ENCODE results near the gene TBX4.
A peak's percentile ranks its signal among the peaks of the same experiment; 100 is the strongest.
"Not testable (repeated sequence)": the region's sequence is repeated elsewhere in the genome, so short reads cannot be mapped to it uniquely, and the experiment has no call there.

The TBX4 gene

DNA sequence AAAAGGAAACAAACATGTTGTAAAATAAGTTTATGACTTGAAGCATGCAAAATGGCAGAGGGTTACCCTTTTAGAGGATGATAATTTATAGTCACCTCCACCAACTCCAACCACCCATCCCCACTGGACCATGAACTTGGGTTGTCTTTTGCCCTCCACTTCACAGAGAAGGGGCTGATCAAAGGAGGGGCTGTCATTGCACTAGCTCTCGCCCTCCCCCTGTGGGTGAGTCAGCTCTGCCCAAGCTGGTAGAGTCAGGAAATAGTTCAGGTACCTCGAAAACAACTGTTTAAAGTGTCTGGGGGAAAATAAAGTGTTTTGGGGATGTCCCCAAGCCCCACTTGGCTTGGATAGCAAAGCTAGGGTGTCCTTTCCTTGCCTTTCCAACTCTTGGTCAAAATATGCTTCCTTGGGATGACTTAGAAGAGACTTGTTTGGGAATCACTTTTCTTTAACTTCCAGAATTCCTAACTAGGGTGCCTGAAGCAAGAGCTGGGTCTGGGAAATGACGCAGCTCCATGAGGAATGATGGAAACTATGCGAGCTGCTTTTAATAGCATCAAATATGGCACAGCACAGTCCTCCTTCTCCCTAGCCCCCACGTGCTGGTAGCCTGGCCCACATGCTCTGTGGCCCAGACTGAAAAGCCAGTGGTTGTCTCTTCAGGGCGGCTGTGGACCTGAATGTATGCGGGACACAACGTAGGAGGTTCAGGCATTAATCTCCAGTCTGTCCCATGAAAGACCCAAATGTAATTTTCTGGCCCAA is 40.7 kb downstream of the TBX4 start:
- Histone ChIP-seq H3K27ac (ENCODE audit: low read depth, low read length) (peak overlapping the region; percentile 42), H3K27me3 (ENCODE audit: control insufficient read depth, insufficient read depth, low read length) (no peaks in the 10 kb centered on the region), H3K9ac (ENCODE audit: low read length) (no peak overlapping the region), H3K4me3 (ENCODE audit: low read length) (no peak overlapping the region), H3K36me3 (ENCODE audit: control insufficient read depth, insufficient read depth, low read length) (no peaks in the 10 kb centered on the region), H3K4me1 (ENCODE audit: control insufficient read depth, insufficient read depth, low read length) (no peaks in the 10 kb centered on the region)

DNA sequence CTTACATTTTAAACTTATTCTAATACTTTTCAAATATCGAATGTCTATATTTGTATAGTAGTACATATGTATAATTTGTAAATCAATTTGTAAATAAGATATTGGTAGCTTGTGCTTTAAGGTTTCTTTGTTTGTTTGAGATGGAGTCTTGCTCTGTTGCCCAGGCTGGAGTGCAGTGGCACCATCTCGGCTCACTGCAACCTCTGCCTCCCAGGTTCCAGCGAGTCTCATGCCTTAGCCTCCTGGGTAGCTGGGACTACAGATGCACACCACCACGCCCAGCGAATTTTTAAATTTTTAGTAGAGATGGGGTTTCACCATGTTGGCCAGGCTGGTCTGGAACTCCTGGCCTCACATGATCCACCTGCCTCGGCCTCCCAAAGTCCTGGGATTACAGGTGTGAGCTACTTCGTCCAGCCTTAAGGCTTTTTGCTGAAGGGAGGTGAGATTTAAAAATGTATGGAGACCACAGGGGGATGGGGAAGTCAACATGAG is 41.7 kb downstream of the TBX4 start:
- not testable (repeated sequence) for H3K4me1 ChIP-seq (ENCODE audit: control insufficient read depth, insufficient read depth, low read length); H3K27me3 ChIP-seq (ENCODE audit: control insufficient read depth, insufficient read depth, low read length); H3K27ac ChIP-seq (ENCODE audit: low read depth, low read length); H3K9ac ChIP-seq (ENCODE audit: low read length); H3K4me3 ChIP-seq (ENCODE audit: low read length); H3K36me3 ChIP-seq (ENCODE audit: control insufficient read depth, insufficient read depth, low read length)

DNA sequence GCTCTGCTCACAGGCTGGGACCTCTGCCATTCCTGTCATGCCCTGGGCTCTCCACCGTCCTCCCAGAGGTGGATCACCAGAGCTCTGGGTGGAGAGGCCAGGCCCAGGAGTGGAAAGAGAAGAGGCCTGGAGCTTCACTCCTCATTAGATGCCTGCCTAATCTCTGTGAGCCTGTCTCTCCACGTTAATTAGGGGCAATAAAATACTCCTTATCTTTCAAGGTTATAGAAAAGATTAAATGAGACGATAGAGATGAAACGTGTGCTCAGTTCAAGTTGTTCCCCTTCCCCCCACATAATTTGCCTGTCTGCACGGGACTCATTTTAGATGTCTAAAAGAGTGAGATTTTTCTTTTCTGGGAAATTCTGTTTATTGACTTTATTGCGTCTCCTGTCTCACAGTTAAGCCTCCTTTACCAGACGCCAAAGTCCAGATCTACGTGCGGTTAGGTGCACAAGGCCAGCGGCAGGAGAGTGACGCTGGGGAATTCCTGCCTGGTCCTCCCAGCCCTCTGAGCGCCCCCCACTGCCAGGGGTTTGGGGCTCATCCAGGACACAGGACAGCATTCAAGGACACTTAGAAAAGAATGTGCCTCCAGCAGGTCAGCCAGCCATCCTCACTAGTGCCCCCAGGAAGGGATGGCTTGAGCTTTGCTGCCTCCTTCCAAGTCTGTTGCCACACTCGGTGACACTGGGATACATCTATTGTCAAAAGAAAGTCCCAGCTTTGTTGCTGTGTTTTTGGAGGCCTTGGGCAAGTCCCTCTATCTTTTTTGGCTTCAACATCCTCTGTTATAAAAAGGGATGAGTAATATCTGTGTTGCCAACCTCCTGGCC is 42.3 kb downstream of the TBX4 start:
- no peak overlapping the region for H3K27ac ChIP-seq (ENCODE audit: low read depth, low read length)
- H3K9ac ChIP-seq (ENCODE audit: low read length): no peak overlapping the region
- H3K27me3 ChIP-seq (ENCODE audit: control insufficient read depth, insufficient read depth, low read length): no peaks in the 10 kb centered on the region

DNA sequence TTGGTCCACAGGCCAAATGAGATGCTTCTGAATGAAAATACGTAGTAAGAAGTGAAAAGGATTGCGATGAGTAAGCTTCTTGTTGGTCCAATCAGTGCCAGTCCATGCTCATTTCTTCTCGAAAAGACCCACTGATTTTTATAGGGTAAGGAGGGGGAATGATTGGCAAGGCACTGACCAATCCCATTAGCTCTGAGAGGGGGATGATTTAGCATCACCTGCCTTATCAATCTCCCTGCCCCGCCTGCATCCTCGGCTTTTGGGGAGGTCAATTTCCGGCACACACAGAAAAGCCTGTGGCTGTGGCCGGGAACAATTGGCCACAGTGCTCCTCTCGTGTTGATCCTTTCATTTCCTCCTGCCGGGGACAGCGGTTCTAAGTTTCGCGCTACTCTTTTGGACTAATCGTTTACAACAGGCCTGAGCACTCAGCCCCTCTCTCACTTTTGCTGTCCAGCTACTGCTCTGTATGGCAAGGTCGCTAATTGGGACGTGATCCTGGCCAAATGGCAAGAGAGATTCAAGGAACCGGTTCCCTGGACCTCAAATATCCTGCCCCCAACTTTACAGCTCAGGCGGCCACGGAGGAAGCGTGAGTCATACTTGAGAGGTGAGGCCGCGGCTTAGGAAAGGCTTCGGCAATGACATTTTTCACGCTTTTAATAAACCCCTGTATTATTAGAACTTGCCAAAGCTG is 43.1 kb downstream of the TBX4 start:
- no peak overlapping the region for H3K9ac ChIP-seq (ENCODE audit: low read length)
- no peaks in the 10 kb centered on the region for H3K4me1 ChIP-seq (ENCODE audit: control insufficient read depth, insufficient read depth, low read length)
- H3K27me3 ChIP-seq (ENCODE audit: control insufficient read depth, insufficient read depth, low read length): no peaks in the 10 kb centered on the region
- H3K36me3 ChIP-seq (ENCODE audit: control insufficient read depth, insufficient read depth, low read length): no peaks in the 10 kb centered on the region
- H3K4me3 ChIP-seq (ENCODE audit: low read length): no peak overlapping the region
- H3K27ac ChIP-seq (ENCODE audit: low read depth, low read length): no peak overlapping the region

More for the DNA sequence above, 42.3 kb downstream of the TBX4 start:
- H3K4me1 ChIP-seq (ENCODE audit: control insufficient read depth, insufficient read depth, low read length): no peaks in the 10 kb centered on the region
- no peaks in the 10 kb centered on the region for H3K36me3 ChIP-seq (ENCODE audit: control insufficient read depth, insufficient read depth, low read length)
- H3K4me3 ChIP-seq (ENCODE audit: low read length): no peak overlapping the region

DNA sequence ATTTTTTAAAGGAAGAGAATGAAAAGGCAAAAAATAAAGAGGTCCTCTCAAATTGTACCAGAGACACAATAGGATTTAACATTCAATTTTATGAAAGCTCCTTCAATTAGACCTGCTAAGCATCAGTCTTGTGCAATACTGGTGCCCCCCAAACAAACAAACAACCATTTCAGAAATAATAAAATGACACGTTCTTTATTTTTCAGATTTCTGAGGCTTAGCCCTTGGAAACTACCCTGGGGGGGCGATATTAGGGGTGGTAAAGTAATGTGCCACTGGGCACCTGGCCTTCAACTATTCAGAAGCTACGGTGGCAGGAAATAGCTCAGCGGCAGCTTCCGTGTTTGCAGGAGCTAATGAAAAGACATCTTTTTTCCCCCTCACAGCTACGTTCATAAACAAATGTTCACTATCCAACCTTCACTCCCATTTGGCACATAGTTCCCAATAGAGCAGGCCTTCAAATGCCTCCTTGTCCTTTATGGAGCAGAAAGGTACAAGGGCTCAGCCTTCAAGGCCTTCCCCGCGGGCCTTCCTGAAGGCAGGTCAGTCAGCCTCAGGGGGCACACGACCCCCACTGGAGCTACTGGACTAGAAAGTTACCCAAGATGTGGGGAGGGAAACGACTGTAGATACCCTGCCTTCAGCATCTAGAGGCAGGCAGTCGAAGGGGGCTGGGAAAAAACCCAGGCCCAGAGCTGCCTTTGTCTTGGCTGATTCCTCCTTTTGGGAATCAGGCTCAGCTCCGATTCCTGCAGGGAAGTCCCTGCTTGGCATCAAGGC is 44.1 kb downstream of the TBX4 start:
- Histone ChIP-seq H3K9ac (ENCODE audit: low read length) (no peak overlapping the region), H3K4me3 (ENCODE audit: low read length) (no peak overlapping the region), H3K4me1 (ENCODE audit: control insufficient read depth, insufficient read depth, low read length) (no peaks in the 10 kb centered on the region), H3K27me3 (ENCODE audit: control insufficient read depth, insufficient read depth, low read length) (no peaks in the 10 kb centered on the region), H3K27ac (ENCODE audit: low read depth, low read length) (no peak overlapping the region), H3K36me3 (ENCODE audit: control insufficient read depth, insufficient read depth, low read length) (no peaks in the 10 kb centered on the region)

DNA sequence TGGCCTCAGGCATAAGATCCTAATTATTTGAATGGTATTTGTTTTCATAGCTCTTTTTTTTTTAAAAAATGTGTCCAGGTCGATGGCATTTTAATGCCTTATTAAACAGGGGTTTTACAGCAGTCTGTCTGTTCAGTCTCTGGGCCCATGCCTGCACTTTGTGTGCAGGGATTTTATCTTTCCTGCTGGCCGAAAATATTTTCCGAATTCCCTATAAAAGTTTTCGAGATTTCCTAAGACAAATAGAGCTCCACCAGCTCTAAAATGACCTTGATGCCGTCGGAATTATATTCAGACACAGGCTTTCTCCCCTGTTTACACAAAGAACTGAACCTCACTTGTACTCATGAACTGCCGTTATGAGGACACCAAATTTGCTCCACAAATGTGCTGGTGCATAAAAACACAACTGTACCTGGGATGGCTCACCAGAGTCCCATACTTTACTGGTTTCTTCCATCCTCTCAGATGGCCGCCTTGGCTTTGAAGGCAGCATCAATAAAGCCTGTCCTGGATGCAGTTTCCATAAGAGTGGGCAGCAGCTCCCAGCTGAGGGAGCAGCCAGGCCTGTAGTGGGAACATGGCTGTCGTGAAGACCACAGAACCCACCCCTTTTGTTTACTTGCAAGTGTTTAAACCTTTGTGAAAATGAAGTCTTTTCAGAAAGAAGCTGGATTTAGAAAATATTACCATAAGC is 44.9 kb downstream of the TBX4 start:
- Histone ChIP-seq H3K9ac (ENCODE audit: low read length) (no peak overlapping the region), H3K36me3 (ENCODE audit: control insufficient read depth, insufficient read depth, low read length) (no peaks in the 10 kb centered on the region), H3K27ac (ENCODE audit: low read depth, low read length) (no peak overlapping the region)

DNA sequence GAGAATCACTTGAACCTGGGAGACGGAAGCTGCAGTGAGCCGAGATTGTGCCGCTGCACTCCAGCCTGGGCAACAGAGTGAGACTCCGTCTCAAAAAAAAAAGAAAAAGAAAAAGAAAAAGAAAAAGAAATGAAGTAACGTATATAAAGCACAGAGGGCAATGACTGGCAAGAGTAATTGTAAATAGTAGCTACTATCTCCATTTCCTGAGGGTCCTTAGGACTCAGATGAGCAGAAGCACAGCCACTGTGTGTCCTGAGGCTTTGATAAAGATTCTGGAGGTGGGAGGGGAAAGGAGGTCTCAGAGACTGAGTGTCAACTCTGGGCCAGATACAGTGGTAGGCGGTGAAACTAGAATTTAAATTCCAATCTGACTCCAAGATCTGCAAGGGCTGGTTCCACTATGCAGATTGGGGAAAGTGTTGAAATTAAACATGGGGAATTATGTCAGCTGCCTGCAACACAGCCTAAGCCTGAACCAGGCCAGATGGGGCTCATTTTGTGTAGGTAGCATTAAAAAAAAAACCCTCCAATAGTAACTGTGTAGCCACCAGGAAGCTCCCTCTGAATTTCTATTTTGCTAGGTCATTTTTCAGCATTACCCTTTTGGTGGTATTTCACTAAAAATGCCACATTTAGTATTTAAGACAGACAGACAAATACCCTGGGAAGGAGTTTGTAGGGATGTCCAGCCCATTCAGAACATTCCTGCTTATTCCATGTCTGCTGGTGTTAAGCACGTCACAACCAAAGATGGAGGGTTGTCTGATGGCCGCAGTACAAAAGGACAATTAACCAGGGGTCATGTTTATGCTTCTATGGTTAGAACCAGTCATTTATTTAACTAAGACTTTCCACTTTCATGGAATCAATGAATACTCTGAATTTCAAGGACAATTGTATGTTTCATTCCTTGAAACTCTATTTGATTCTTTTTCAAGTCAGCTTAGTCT is 46.1 kb downstream of the TBX4 start:
- no peaks in the 10 kb centered on the region for H3K27me3 ChIP-seq (ENCODE audit: control insufficient read depth, insufficient read depth, low read length)
- H3K4me3 ChIP-seq (ENCODE audit: low read length): no peak overlapping the region
- H3K27ac ChIP-seq (ENCODE audit: low read depth, low read length): no peak overlapping the region
- no peak overlapping the region for H3K9ac ChIP-seq (ENCODE audit: low read length)
- no peaks in the 10 kb centered on the region for H3K36me3 ChIP-seq (ENCODE audit: control insufficient read depth, insufficient read depth, low read length)
- no peaks in the 10 kb centered on the region for H3K4me1 ChIP-seq (ENCODE audit: control insufficient read depth, insufficient read depth, low read length)

More for the DNA sequence above, 44.9 kb downstream of the TBX4 start:
- Histone ChIP-seq H3K4me1 (ENCODE audit: control insufficient read depth, insufficient read depth, low read length) (no peaks in the 10 kb centered on the region), H3K27me3 (ENCODE audit: control insufficient read depth, insufficient read depth, low read length) (no peaks in the 10 kb centered on the region), H3K4me3 (ENCODE audit: low read length) (no peak overlapping the region)

DNA sequence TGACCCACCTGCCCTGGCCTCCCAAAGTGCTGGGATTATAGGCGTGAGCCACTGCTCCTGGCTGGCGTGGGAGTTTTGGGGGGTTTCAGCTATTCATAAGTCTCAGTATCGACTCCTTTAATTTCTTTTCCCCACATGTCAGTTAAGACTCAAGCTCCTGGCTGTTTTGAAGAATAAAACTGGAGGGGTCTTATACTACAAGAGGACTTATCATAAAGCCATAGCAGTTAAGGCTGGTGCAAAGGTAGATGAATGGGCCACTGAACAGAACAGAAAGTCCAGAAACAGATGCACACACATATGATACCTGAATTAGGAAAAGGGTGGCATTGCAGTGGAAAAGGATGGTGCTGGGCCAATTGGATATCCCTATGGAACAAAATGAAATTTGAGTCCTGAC is 47.4 kb downstream of the TBX4 start:
- Histone ChIP-seq H3K27ac (ENCODE audit: low read depth, low read length) (no peak overlapping the region), H3K4me3 (ENCODE audit: low read length) (no peak overlapping the region), H3K9ac (ENCODE audit: low read length) (no peak overlapping the region), H3K36me3 (ENCODE audit: control insufficient read depth, insufficient read depth, low read length) (no peaks in the 10 kb centered on the region), H3K27me3 (ENCODE audit: control insufficient read depth, insufficient read depth, low read length) (no peaks in the 10 kb centered on the region), H3K4me1 (ENCODE audit: control insufficient read depth, insufficient read depth, low read length) (no peaks in the 10 kb centered on the region)

DNA sequence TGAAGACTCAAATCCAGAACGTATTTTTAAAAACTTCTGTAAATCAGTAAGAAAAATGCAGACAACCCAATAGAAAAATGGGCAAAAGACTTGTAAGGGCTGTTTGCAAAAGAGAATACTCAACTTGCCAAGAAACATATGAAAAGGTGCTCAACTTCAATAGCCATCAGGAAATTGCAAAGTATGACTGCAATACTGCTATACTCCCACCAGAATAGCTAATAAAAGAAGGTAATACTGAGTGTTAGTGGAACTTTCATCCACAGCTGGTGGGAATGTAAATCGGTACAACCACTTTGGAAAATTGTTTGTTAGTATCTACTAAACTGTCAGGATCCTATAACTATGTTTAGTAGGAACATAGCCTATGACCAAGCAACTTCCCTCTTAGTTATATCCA is 48.1 kb downstream of the TBX4 start:
- no peaks in the 10 kb centered on the region for H3K4me1 ChIP-seq (ENCODE audit: control insufficient read depth, insufficient read depth, low read length)
- no peak overlapping the region for H3K27ac ChIP-seq (ENCODE audit: low read depth, low read length)
- no peaks in the 10 kb centered on the region for H3K36me3 ChIP-seq (ENCODE audit: control insufficient read depth, insufficient read depth, low read length)
- no peak overlapping the region for H3K4me3 ChIP-seq (ENCODE audit: low read length)
- no peaks in the 10 kb centered on the region for H3K27me3 ChIP-seq (ENCODE audit: control insufficient read depth, insufficient read depth, low read length)
- no peak overlapping the region for H3K9ac ChIP-seq (ENCODE audit: low read length)

DNA sequence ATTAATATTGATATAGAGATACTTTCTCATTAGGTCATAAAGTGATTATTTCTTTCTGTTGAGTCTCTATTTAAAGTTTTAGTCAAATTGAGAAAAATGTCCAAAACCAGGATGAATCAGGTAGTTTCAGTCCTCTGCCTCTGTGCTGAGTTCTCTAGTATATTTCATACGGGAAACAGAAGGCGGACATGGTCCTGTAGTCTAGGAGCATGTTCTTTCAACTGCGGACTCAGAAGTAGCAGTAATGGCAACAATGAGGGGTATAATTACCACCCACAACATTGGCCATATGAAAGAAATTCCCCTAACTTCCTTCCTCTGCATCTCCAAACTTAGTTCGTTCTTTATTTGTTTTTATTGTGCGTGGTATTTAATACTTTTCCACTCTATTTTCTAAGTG is 50.1 kb downstream of the TBX4 start:
- Histone ChIP-seq H3K9ac (ENCODE audit: low read length) (no peak overlapping the region), H3K4me1 (ENCODE audit: control insufficient read depth, insufficient read depth, low read length) (no peaks in the 10 kb centered on the region), H3K4me3 (ENCODE audit: low read length) (no peak overlapping the region), H3K36me3 (ENCODE audit: control insufficient read depth, insufficient read depth, low read length) (no peaks in the 10 kb centered on the region), H3K27ac (ENCODE audit: low read depth, low read length) (no peak overlapping the region), H3K27me3 (ENCODE audit: control insufficient read depth, insufficient read depth, low read length) (no peaks in the 10 kb centered on the region)

DNA sequence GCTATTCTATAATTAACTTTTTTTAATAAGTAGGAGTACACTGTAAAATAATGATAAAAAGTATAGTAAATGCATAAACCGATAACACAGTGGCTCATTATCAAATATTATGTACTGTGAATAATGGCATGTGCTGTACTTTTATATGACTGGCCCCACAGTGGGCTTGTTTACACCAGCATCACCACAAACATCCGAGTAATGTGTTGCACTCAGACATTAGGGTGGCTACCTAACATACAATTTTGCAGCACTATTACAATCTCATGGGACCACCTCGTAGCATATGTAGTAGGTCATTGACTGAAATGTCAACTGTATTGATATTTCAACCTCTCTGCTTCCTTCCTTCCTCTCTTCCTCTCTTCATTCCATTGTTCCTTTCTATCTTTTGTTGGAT is 51.7 kb downstream of the TBX4 start:
- Histone ChIP-seq H3K27ac (ENCODE audit: low read depth, low read length) (no peak overlapping the region), H3K9ac (ENCODE audit: low read length) (no peak overlapping the region), H3K27me3 (ENCODE audit: control insufficient read depth, insufficient read depth, low read length) (no peaks in the 10 kb centered on the region), H3K36me3 (ENCODE audit: control insufficient read depth, insufficient read depth, low read length) (no peaks in the 10 kb centered on the region), H3K4me3 (ENCODE audit: low read length) (no peak overlapping the region), H3K4me1 (ENCODE audit: control insufficient read depth, insufficient read depth, low read length) (no peaks in the 10 kb centered on the region)

Data from rectal smooth muscle tissue (tissue), 1 donor.